Immature natural killer cell (primary cell): Measurements from ENCODE around the gene PGLYRP2. TPM values are rescaled to one million over a fixed set of nuclear protein-coding genes. Genes with fewer than 3 reads are reported as not detected.
A peak's percentile ranks its signal among the peaks of the same experiment; 100 is the strongest.
"Not testable (repeated sequence)": the region's sequence is repeated elsewhere in the genome, so short reads cannot be mapped to it uniquely, and the experiment has no call there.

Experiments used
- DNase-seq, 3 donors: peaks; one replicate each; pipeline ENCODE4 v3.0.0; 2022; ENCODE audit warnings: mixed read lengths in 1 of 3
- H3K27ac Mint-ChIP-seq, 6 donors: one replicate each; pipeline ENCODE4 v1.8.0; 2020; ENCODE audit warnings: mixed read lengths in 6 of 6, mild to moderate bottlenecking in 5 of 6, inconsistent platforms in 4 of 6, moderate library complexity in 3 of 6
- H3K27me3 Mint-ChIP-seq, 3 donors: one replicate each; pipeline ENCODE4 v1.8.0; 2020 to 2021; ENCODE audit warnings: low read depth in 3 of 3, mild to moderate bottlenecking in 3 of 3, mixed read lengths in 3 of 3, moderate library complexity in 3 of 3, inconsistent platforms in 1 of 3
- H3K36me3 Mint-ChIP-seq, 3 donors: one replicate each; pipeline ENCODE4 v1.8.0; 2020; ENCODE audit warnings: mixed read lengths in 3 of 3, inconsistent platforms in 2 of 3, mild to moderate bottlenecking in 2 of 3
- H3K4me1 Mint-ChIP-seq, 2 donors: one replicate each; pipeline ENCODE4 v1.8.0; 2020; ENCODE audit warnings: inconsistent platforms in 2 of 2, mild to moderate bottlenecking in 2 of 2, mixed read lengths in 2 of 2, moderate library complexity in 1 of 2
- H3K4me3 Mint-ChIP-seq, 5 donors: one replicate each; pipeline ENCODE4 v1.8.0; 2020; ENCODE audit warnings: mild to moderate bottlenecking in 5 of 5, mixed read lengths in 5 of 5, inconsistent platforms in 3 of 5, moderate library complexity in 3 of 5
- H3K9me3 Mint-ChIP-seq, 6 donors: one replicate each; pipeline ENCODE4 v1.8.0; 2020; ENCODE audit warnings: mild to moderate bottlenecking in 6 of 6, mixed read lengths in 6 of 6, inconsistent platforms in 4 of 6, moderate library complexity in 3 of 6
- polyA plus RNA-seq, 3 donors: library from polyadenylated mRNA; unstranded; fragments of 300-500 nt; fragmentation: Illumina TruSeq; gene quantifications; one replicate each; pipeline ENCODE4 v1.2.3, GENCODE V29; 2021

The PGLYRP2 gene
- polyA plus RNA-seq, 3 donors from 2014 or later: 0.10 to 0.17 TPM; not detected in 1

DNA sequence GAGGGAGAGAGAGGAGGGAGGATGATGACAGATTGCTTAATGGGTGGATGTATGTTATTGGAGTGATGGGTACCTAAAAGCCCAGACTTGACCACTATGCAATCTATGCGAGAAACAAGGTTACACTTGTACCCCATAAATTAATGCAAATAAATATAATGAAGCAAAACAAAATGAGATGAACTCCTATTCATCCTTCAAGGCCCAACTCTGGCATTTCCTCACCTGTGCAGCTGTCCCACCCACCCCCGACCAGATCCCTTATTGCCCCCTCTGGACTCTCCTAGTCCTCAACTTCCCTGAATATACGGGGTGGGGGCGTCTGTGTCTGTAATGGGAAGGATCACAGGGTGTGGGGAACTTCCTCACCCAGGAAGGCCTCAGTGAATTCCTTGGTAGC is 4.1 kb downstream of the PGLYRP2 start:
- Mint-ChIP-seq H3K4me1 (peaks cover 11 to 19% of the 10 kb centered on the region in 2 donors), H3K27ac (peak overlapping the region in 3 of 6 donors; percentile 18 to 46 (median 20)), H3K4me3 (no peak overlapping the region), H3K36me3 (no peaks in the 10 kb centered on the region), H3K27me3 (peaks cover 0 to 6% (median 1%) of the 10 kb centered on the region in 3 donors), H3K9me3 (no peaks in the 10 kb centered on the region)
- no peak for DNase-seq

DNA sequence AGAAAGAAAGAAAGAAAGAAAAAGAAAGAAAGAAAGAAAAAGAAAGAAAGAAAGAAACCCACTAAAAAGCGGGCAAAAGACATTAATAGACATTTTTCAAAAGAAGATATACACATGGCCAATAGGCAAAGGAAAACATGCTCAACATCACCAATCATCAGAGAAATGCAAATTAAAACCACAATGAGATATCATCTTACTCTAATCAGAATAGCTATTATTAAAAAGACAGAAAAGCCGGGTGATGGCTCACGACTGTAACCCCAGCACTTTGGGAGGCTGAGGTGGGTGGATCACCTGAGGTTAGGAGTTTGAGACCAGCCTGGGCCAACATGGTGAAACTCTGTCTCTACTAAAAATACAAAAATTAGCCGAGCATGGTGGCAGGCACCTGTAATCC is 5.5 kb downstream of the PGLYRP2 start:
- H3K27me3 Mint-ChIP-seq, H3K9me3 Mint-ChIP-seq, DNase-seq, H3K4me3 Mint-ChIP-seq, H3K27ac Mint-ChIP-seq, H3K36me3 Mint-ChIP-seq: not testable (repeated sequence)
- H3K4me1 Mint-ChIP-seq: peaks cover 19 to 29% of the 10 kb centered on the region in 2 donors

DNA sequence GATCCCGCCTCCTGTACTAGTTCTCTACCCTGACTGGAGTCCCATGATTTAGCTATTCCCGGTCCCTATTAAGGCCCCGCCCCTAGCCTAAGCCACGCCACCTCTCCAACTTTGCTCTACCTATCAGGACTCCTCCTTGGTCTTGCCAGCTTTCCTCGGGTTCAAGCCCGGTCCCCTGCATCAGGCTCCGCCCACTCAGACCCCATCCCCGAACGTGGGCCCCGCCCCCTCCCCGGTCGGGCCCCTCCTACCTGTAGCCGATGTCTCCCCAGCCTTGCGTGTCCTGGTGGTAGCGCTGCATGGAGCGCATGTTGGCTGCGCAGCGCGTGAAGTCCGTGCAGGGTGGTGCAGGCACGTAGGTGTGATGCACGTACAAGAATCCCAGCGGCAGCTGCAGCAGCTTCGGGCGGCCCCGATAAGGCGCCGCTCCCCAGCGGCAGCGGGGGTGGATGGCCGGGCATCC is 7.6 kb downstream of the PGLYRP2 start:
- H3K27ac Mint-ChIP-seq: peak overlapping the region in 1 of 6 donors; percentile 24
- DNase-seq: no peak
- H3K27me3 Mint-ChIP-seq: peaks cover 2 to 9% (median 6%) of the 10 kb centered on the region in 3 donors
- no peaks in the 10 kb centered on the region for H3K36me3 Mint-ChIP-seq
- peaks cover 39 to 44% of the 10 kb centered on the region in 2 donors for H3K4me1 Mint-ChIP-seq
- peak overlapping the region in 4 of 5 donors; percentile 23 to 45 (median 30) for H3K4me3 Mint-ChIP-seq
- no peaks in the 10 kb centered on the region for H3K9me3 Mint-ChIP-seq

DNA sequence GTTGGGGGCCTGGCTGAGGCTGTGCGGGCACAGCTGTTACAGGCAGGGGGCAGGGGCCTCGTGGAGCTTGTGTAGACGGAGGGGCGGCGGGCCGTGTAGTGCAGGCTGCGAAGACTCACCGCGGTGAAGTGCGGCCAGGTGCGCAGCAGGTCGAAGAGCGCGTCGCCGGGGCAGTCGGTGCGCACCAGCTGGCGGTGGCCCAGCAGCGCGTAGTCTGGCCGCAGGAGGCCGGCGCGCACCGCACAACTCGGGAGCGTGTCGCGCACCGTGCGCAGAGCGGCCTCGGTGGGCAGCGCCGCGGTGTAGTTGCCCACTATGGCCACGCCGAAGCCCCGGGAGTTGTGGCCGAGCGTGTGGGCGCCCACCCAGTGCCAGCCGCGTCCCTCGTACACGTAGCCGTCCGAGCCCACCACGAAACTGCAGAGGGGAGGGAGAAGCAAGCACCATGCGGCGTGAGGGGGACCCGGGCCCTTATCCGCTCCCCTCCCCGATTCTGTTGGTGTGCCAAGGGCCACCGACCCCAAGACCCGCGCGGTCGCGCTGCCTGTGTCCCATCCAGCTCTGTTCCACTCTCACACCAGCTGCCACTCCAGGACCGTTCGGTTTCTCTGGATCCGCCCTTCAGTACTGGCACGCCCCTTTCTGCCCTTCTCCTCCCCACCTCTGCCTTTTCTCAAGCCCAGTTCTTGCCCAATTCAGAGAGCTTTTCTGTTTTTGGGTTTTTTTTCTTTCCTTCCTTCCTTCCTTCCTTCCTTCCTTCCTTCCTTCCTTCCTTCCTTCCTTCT is 9.6 kb downstream of the PGLYRP2 start:
- peak overlapping the region in 3 of 6 donors; percentile 12 to 86 (median 58) for H3K27ac Mint-ChIP-seq
- H3K36me3 Mint-ChIP-seq: no peaks in the 10 kb centered on the region
- H3K4me3 Mint-ChIP-seq: peak overlapping the region; percentile 74 to 90 (median 83)
- H3K27me3 Mint-ChIP-seq: peaks cover 2 to 7% (median 6%) of the 10 kb centered on the region in 3 donors
- H3K4me1 Mint-ChIP-seq: peaks cover 41 to 47% of the 10 kb centered on the region in 2 donors
- DNase-seq: peak in 2 of 3 donors; percentile 24 to 30
- no peaks in the 10 kb centered on the region for H3K9me3 Mint-ChIP-seq

DNA sequence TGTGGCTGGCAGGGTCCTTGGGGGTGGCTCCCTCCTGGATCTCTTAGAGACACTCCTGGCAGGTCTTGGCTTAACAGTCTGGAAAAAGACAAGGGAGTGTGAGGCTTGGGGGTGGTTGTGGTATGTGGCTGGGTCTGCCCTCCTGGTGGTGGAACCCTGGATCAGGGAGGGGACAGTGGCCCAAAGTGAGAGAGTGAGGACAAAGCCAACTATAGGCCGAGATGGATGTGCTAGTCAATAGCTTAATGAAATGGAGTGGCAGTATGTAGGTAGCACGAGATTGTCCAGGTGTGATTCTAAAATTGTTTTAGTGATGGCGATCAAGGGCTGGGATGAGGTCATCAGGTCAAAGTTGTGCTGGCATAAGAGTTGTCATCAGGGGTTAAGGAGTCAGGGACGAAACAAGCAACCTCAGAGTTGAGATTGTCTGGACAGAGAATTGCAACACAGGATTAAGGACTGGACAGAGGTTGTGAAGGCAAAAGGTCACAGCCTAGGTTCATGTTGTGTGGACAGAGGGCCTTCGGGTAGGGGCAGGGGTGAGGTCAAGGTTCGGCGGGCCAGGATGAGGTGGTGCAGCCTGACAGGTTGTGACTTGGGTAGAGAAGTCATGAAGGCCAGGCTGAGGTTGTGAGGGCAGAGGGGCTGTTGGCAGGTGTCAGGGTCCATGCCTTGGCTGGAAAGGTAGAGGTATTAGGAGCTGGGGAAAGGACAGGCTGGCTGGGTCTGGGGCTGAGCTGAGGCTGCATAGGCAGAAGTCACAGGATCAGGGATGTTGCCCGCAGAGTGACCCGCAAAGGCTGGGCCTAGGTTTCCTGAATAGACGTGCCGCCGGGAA is 10.4 kb downstream of the PGLYRP2 start:
- Mint-ChIP-seq H3K9me3 (no peaks in the 10 kb centered on the region), H3K36me3 (no peaks in the 10 kb centered on the region), H3K27me3 (peaks cover 2 to 5% (median 4%) of the 10 kb centered on the region in 3 donors), H3K27ac (peak overlapping the region in 3 of 6 donors; percentile 58 to 81 (median 66)), H3K4me3 (peak overlapping the region; percentile 74 to 90 (median 83)), H3K4me1 (peaks cover 45 to 51% of the 10 kb centered on the region in 2 donors)
- no peak for DNase-seq

DNA sequence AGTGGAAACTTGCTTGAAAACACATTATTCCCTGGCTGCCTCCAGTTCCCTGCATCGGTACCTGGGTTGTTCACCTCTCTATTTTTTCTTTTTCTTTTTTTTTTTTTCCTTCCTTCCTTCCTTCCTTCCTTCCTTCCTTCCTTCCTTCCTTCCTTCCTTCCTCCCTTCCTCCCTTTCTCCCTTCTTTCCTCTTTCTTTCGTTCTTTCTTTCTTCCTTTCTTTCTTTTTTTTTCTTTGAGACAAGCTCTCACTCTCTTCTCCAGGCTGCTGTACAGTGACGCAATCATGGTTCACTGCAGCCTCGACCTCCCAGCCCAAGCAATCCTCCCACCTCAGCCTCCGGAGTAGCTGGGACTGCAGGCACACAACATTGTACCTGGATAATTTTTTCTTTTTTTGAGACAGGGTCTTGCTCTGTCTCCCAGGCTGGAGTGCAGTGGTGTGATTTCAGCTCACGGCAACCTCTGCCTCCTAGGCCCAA is 11.5 kb downstream of the PGLYRP2 start:
- H3K27me3 Mint-ChIP-seq: peaks cover 2 to 9% (median 4%) of the 10 kb centered on the region in 3 donors
- no peak for DNase-seq
- peak overlapping the region; percentile 17 to 93 (median 70) for H3K27ac Mint-ChIP-seq
- peaks cover 56 to 60% of the 10 kb centered on the region in 2 donors for H3K4me1 Mint-ChIP-seq
- peak overlapping the region in 3 of 5 donors; percentile 18 to 78 (median 51) for H3K4me3 Mint-ChIP-seq
- no peaks in the 10 kb centered on the region for H3K9me3 Mint-ChIP-seq
- peaks cover 0 to 6% (median 0%) of the 10 kb centered on the region in 3 donors for H3K36me3 Mint-ChIP-seq

DNA sequence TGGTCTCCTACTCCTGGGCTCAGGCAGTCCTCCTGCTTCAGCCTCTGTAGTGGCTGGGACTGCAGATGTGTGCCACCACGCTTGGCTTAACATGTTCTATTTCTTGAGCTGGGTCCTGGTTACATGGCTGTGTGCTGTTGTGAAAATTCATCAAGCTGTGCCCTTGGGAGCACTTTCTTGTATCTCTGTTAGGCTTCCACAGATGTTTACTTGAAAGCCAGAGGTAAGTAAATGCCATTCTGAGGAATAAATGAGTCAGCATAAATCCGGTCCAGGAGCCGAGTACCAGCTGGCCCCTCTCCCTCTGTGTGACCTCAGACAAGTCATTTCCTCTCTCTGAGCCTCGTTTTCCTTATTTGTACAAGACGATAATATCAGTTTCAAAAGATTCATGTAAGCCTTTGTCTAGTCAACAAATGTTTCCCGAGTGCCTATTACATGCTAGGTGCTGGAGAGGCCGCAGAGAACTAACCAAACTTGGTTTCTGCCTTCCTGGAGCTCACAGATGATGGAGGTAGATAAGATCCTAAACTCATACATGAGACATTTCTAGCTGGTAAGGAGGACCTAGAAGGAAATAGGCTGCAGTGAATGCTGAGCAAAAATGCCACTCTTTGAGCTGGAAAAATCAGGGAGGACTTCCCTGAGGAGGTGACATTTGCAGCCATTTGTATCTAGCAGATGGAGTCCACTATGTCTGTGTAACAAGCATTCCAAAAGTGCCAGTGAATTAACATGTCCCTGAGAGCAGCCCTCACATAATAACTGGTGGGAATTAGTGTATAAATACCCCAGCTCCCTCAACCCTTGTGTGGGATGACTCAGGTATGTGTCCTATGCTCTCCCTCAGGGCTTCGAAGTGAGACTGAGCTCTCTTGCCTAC is 12.2 kb downstream of the PGLYRP2 start:
- Mint-ChIP-seq H3K9me3 (no peaks in the 10 kb centered on the region), H3K4me3 (peak overlapping the region; percentile 53 to 78 (median 60)), H3K4me1 (peaks cover 62 to 67% of the 10 kb centered on the region in 2 donors), H3K27me3 (peaks cover 2 to 9% (median 4%) of the 10 kb centered on the region in 3 donors), H3K36me3 (peaks cover 0 to 6% (median 5%) of the 10 kb centered on the region in 3 donors), H3K27ac (peak overlapping the region; percentile 56 to 94 (median 89))
- DNase-seq: peak in 1 of 3 donors; percentile 29

DNA sequence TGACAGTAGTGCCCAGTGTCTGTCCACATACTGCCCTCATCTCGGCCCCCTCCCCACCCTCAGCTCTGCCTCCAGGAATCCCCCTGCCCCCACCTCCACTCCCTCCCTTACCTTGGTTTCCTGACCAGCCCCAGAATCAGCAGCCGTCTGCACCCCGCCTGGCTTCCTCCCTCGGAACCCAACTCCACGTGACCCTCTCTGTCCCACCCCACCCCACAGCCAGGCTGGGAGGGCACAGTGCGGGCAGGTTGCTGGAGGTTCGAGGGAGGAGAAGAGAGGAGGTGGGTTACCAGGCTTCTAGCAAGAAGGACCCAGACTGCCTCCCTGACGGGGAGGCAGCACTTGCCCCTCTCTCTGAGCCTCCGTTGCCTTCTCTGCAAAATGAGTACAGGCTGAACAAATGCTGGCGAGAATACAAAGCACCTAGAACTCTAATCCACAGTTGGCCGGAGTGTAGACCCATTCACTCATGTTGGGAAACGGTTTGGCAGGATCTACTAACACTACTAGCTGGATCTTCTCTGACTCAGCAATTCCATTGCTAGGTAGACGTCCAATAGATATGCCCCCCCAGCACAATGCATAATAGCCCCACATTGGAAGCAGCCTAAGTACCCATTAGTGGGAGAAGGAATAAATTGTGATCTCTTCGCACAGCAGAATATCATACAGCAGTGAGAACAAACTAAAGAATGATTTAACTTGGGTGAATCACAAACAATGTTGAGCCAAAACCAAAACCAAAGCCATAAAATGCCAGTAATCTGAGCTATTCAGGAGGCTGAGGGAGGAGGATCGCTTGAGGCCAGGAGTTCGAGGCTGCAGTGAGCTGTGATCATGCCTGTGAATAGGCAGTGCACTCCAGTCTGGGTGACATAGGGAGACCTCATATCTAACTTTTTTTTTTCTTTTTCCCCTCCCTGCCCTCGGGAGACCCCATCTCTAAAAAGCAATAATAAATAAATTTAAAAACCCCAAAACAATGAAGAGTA is 14.6 kb downstream of the PGLYRP2 start, which contains the start of gene RASAL3:
Gene RASAL3 (minus strand): TSS at position 151 of the 992 bp plus-strand sequence. CDS start 186 bp downstream, outside the sequence.
- Mint-ChIP-seq H3K9me3 (no peaks in the 10 kb centered on the region), H3K36me3 (peaks cover 5 to 16% (median 5%) of the 10 kb centered on the region in 3 donors), H3K4me1 (peaks cover 68 to 73% of the 10 kb centered on the region in 2 donors), H3K27ac (peak within 1 kb of the TSS; percentile 94 to 98 (median 96)), H3K4me3 (peak within 1 kb of the TSS; percentile 92 to 97 (median 95)), H3K27me3 (peaks cover 2 to 7% (median 4%) of the 10 kb centered on the region in 3 donors)
- peak; percentile 60 to 68 (median 65) for DNase-seq

DNA sequence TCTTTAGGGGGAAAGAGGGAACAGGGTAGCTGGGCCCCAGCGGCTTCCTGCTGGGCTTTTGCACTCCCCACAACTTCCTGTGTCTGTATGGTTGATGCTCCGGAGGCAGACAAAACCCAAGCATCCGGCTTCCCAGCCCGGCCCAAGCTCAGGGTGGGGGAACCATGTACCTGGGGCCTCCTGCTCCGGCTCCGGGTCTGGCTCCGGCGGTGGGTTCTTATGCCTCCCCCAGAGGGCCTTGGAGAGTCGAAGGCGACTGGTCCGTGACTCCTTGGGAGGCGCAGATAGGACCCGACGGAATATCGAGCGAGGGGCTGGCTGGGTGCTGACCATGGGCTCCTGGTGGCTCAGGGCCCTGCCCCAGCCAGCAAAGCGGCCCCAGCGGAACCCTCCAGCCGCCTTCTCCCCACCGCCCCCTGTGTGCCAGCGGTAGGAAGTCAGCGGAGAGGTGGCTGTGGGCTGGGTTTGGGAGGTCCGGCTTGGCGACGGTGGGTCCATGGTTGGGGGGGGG is 15.4 kb downstream of the PGLYRP2 start:
- H3K4me1 Mint-ChIP-seq: peaks cover 63 to 67% of the 10 kb centered on the region in 2 donors
- DNase-seq: peak; percentile 79 to 82 (median 79)
- H3K27me3 Mint-ChIP-seq: peaks cover 2 to 6% (median 3%) of the 10 kb centered on the region in 3 donors
- H3K4me3 Mint-ChIP-seq: peak overlapping the region; percentile 92 to 97 (median 95)
- H3K27ac Mint-ChIP-seq: peak overlapping the region; percentile 93 to 98 (median 95)
- H3K9me3 Mint-ChIP-seq: no peaks in the 10 kb centered on the region
- peaks cover 5 to 18% (median 5%) of the 10 kb centered on the region in 3 donors for H3K36me3 Mint-ChIP-seq

DNA sequence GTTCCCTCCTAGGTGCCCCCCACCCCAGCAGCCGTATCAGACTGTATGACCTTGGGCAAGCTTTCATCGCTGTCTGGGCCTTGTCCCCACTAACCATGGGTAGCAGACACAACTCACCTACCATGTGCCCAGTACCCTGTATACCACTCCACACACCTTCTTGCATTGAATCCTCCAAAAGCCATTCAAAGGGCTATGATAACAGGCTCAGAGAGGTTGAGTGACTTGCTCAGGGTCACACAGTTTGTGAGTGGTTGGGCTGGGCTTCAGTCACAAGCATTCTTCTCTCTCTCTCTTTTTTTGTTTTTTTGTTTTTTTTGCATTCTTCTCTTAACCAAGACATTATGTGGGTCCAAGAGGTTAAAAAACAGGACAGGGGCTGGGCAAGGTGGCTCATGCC is 17.6 kb downstream of the PGLYRP2 start:
- peaks cover 41 to 45% of the 10 kb centered on the region in 2 donors for H3K4me1 Mint-ChIP-seq
- peak overlapping the region in 3 of 5 donors; percentile 10 to 97 (median 94) for H3K4me3 Mint-ChIP-seq
- peak overlapping the region; percentile 74 to 96 (median 94) for H3K27ac Mint-ChIP-seq
- no peaks in the 10 kb centered on the region for H3K9me3 Mint-ChIP-seq
- peaks cover 5 to 24% (median 5%) of the 10 kb centered on the region in 3 donors for H3K36me3 Mint-ChIP-seq
- peaks cover 0 to 4% (median 0%) of the 10 kb centered on the region in 3 donors for H3K27me3 Mint-ChIP-seq
- no peak for DNase-seq

DNA sequence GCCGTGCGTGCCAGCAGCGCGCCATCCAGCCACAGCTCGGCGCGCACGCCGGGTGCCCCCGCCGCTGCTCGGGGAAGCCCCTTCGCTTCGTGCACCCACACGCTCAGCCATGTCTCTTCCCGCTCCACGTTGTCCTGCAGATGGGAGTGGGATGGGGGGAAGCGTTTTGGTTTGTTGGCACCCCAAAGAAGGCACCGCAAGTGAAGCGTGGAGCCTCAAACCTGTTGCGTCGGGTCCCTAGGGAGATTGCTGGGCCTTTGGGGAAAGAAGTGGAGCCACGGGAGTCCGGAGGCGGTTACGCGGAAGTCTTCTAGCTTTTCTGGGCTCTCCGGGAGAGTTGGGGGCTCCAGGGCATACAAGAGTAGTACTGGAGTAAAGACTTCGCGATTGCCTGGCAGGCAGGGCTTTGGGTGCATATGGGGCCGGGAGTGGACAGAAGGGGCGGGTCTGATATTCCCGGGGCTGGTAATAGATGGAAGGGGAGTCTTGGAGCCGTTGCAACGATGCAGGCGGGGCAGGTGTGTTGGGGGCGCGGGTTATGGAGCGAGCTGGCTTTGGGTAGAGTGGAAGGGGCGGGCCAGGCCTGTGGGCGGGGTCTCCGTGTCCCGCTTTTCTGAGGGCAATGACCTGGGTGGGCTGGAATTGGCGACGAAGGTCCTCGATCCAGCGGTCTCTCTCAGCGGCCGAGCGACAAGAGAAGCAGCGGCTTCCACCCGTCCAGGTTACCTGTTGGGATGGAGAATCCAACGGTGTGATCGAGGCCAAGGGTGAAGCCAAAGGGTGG is 21.4 kb downstream of the PGLYRP2 start:
- peaks cover 0 to 3% (median 0%) of the 10 kb centered on the region in 3 donors for H3K27me3 Mint-ChIP-seq
- peaks cover 17 to 46% (median 17%) of the 10 kb centered on the region in 3 donors for H3K36me3 Mint-ChIP-seq
- H3K4me1 Mint-ChIP-seq: peaks cover 31 to 37% of the 10 kb centered on the region in 2 donors
- no peaks in the 10 kb centered on the region for H3K9me3 Mint-ChIP-seq
- H3K4me3 Mint-ChIP-seq: no peak overlapping the region
- no peak overlapping the region for H3K27ac Mint-ChIP-seq
- no peak for DNase-seq
